KMS-11 (cell line): ENCODE measurements around the gene KRT85.

Source experiments
- H2AFZ ChIP-seq: fragments of 200-600 bp; sonication (generic); 2 replicates; pipeline ENCODE4 v1.6.1; 2016; ENCODE audit warnings: antibody characterized with exemption, mixed run types, low read depth
- H3K27ac ChIP-seq: fragments of 200-600 bp; sonication (generic); 2 replicates; pipeline ENCODE4 v1.6.1; 2016; ENCODE audit warnings: mild to moderate bottlenecking, mixed run types
- H3K27me3 ChIP-seq: fragments of 200-600 bp; sonication (generic); 2 replicates; pipeline ENCODE4 v1.6.1; 2017; ENCODE audit warnings: mild to moderate bottlenecking, low read depth, mixed run types, moderate library complexity; ENCODE audit not compliant: insufficient read depth
- H3K36me3 ChIP-seq: fragments of 200-600 bp; sonication (generic); 2 replicates; pipeline ENCODE4 v1.6.1; 2017; ENCODE audit warnings: mild to moderate bottlenecking, mixed run types; ENCODE audit not compliant: insufficient read depth
- H3K4me1 ChIP-seq: fragments of 200-600 bp; sonication (generic); 2 replicates; pipeline ENCODE4 v1.6.1; 2016; ENCODE audit warnings: mild to moderate bottlenecking, low read depth, mixed run types; ENCODE audit not compliant: poor library complexity, severe bottlenecking
- H3K4me2 ChIP-seq: fragments of 200-600 bp; sonication (generic); 2 replicates; pipeline ENCODE4 v1.7.0; 2016; ENCODE audit warnings: mild to moderate bottlenecking, mixed run types
- H3K4me3 ChIP-seq: fragments of 200-600 bp; sonication (generic); IDR thresholded peaks from 2 replicates; pipeline ENCODE4 v1.6.1; 2017; ENCODE audit warnings: low read depth, low read length, mixed read lengths; ENCODE audit not compliant: insufficient read depth
- H3K79me2 ChIP-seq: fragments of 200-600 bp; sonication (generic); 2 replicates; pipeline ENCODE4 v1.6.1; 2016; ENCODE audit warnings: low read depth, mixed run types; ENCODE audit not compliant: insufficient read depth
- H3K9ac ChIP-seq: fragments of 200-600 bp; sonication (generic); 2 replicates; pipeline ENCODE4 v1.6.1; 2016; ENCODE audit warnings: mild to moderate bottlenecking, mixed run types
- H4K20me1 ChIP-seq: fragments of 200-600 bp; sonication (generic); 2 replicates; pipeline ENCODE4 v1.6.1; 2016; ENCODE audit warnings: mild to moderate bottlenecking, mixed run types; ENCODE audit not compliant: insufficient read depth
- CTCF ChIP-seq: fragments of 200-600 bp; sonication (generic); conservative IDR thresholded peaks from 2 replicates; pipeline ENCODE4 v1.6.1; 2017; ENCODE audit warnings: low read depth, mild to moderate bottlenecking, antibody characterized with exemption, low read length, moderate library complexity, mixed read lengths

Gene KRT85

GRCh38 chr12:52399756-52400155 lies 32.5 kb upstream of the KRT85 start:
- no peak overlapping the region for H2AFZ ChIP-seq
- H3K4me1 ChIP-seq = no peaks in the 10 kb centered on the region
- H3K27ac ChIP-seq = no peak overlapping the region
- no peak for TF ChIP-seq CTCF
- H3K9ac ChIP-seq = no peak overlapping the region
- H4K20me1 ChIP-seq = no peaks in the 10 kb centered on the region
- no peak overlapping the region for H3K4me3 ChIP-seq
- peaks cover 46% of the 10 kb centered on the region for H3K27me3 ChIP-seq
- no peaks in the 10 kb centered on the region for H3K36me3 ChIP-seq
- H3K79me2 ChIP-seq = no peaks in the 10 kb centered on the region
- H3K4me2 ChIP-seq = no peak overlapping the region

GRCh38 chr12:52398176-52398575 lies 30.9 kb upstream of the KRT85 start:
- Histone ChIP-seq H3K79me2 (no peaks in the 10 kb centered on the region), H3K4me3 (no peak overlapping the region), H3K27me3 (peaks cover 41% of the 10 kb centered on the region), H3K27ac (no peak overlapping the region), H3K4me1 (no peaks in the 10 kb centered on the region), H2AFZ (no peak overlapping the region), H3K9ac (no peak overlapping the region), H3K4me2 (no peak overlapping the region), H4K20me1 (no peaks in the 10 kb centered on the region), H3K36me3 (no peaks in the 10 kb centered on the region)
- no peak for TF ChIP-seq CTCF

- H3K27ac ChIP-seq = no peak overlapping the region
- no peak for TF ChIP-seq CTCF
- no peaks in the 10 kb centered on the region for H3K79me2 ChIP-seq
- H3K9ac ChIP-seq = no peak overlapping the region
- no peak overlapping the region for H2AFZ ChIP-seq
- no peak overlapping the region for H3K4me3 ChIP-seq
- peaks cover 35% of the 10 kb centered on the region for H3K27me3 ChIP-seq
- no peaks in the 10 kb centered on the region for H3K36me3 ChIP-seq
- H4K20me1 ChIP-seq = no peaks in the 10 kb centered on the region
- H3K4me1 ChIP-seq = no peaks in the 10 kb centered on the region
- no peak overlapping the region for H3K4me2 ChIP-seq
These were observed 29.4 kb upstream of the KRT85 start for GRCh38 chr12:52396656-52397055.

DNA sequence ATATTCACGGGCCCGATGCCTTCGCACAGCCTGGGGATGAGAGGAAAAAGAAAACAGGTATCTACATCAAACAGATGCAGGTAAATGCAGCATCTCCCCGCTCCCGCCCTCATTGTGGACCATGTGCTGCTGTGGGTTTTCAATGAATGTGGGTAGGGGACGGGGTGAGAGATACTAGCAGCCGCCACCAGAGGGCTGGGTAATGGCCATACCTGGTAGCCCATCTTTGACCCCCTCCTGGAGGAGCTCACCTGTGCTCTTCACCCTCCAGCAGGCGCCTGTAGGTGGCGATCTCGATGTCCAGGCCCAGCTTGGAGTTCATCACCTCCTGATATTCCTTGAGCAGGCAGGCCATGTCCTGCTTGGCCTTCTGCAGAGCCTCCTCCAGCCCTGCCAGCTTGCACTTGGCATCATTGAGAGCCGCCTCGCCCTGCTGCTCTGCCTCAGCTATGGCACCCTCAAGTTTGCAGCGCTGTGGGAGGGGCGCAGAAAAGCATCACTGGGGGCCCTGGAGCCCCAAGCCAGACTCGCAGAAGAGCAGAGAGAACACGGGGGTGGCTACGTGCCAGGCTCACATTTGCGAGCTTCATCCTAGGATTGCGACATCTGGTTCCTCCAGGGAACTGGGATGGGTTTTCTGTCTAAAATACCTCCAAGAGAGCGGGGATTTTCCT lies 28.6 kb upstream of the KRT85 start:
- Histone ChIP-seq H2AFZ (no peak overlapping the region), H4K20me1 (no peaks in the 10 kb centered on the region), H3K27me3 (peaks cover 28% of the 10 kb centered on the region), H3K27ac (no peak overlapping the region), H3K4me3 (no peak overlapping the region), H3K36me3 (no peaks in the 10 kb centered on the region), H3K4me1 (no peaks in the 10 kb centered on the region), H3K79me2 (no peaks in the 10 kb centered on the region), H3K4me2 (no peak overlapping the region), H3K9ac (no peak overlapping the region)
- peak; percentile 61 for TF ChIP-seq CTCF
